Heart right ventricle (tissue), 16 donors: Measurements from ENCODE around the gene MTHFD1L. TPM values are rescaled to one million over a fixed set of nuclear protein-coding genes. Genes with fewer than 3 reads are reported as not detected.

Experiments used
- ATAC-seq, 8 donors: fragments of 200-7000 bp; cut with Tn5 transposase; one replicate each; pipeline ENCODE4 v1.9.1; 2020; ENCODE audit warnings: mild to moderate bottlenecking in 8 of 8, moderate library complexity in 8 of 8, moderate number of reproducible peaks in 1 of 8
- DNase-seq, 2 donors: peaks; one replicate each; pipeline ENCODE4 v3.0.0-alpha.2; 2020
- H3K27ac ChIP-seq, 10 donors: fragments of 200-600 bp; sonication (generic) in 2 of 10; one replicate each; pipeline versions ENCODE4 v1.5.0 to v1.8.0; 2020 to 2022; ENCODE audit warnings: mild to moderate bottlenecking in 3 of 10
- H3K27me3 ChIP-seq, 7 donors: fragments of 200-600 bp; one replicate each; pipeline ENCODE4 v1.8.0; 2021 to 2022; ENCODE audit warnings: mild to moderate bottlenecking in 2 of 7
- H3K36me3 ChIP-seq, 9 donors: fragments of 200-600 bp; sonication (generic) in 1 of 9; one replicate each; pipeline versions ENCODE4 v1.5.0 to v1.8.0; 2020 to 2022; ENCODE audit warnings: mild to moderate bottlenecking in 2 of 9
- H3K4me1 ChIP-seq, 9 donors: fragments of 200-600 bp; sonication (generic) in 1 of 9; one replicate each; pipeline versions ENCODE4 v1.5.0 to v1.8.0; 2020 to 2022; ENCODE audit warnings: mild to moderate bottlenecking in 4 of 9
- H3K4me3 ChIP-seq, 10 donors: fragments of 200-600 bp; sonication (generic) in 2 of 10; one replicate each; pipeline versions ENCODE4 v1.5.0 to v1.8.0; 2020 to 2022; ENCODE audit warnings: mild to moderate bottlenecking in 7 of 10, moderate library complexity in 2 of 10
- H3K9me3 ChIP-seq, 11 donors: fragments of 200-600 bp in 10 of 11; sonication (generic) in 2 of 11; one replicate each; pipeline versions ENCODE4 v1.5.0 to v1.8.0; 2013 to 2022; ENCODE audit warnings: mild to moderate bottlenecking in 2 of 11, control low read depth in 1 of 11, moderate library complexity in 1 of 11
- CTCF ChIP-seq, 9 donors: fragments of 200-600 bp; sonication (generic) in 2 of 9; IDR thresholded peaks; one replicate each; pipeline versions ENCODE4 v1.5.0 to v1.8.0; 2021 to 2022; ENCODE audit warnings: antibody characterized with exemption in 9 of 9, mild to moderate bottlenecking in 5 of 9, moderate library complexity in 1 of 9
- WGBS, 2 donors: extraction: QIAGEN DNeasy Blood & Tissue Kit; methylation state at CpG; one replicate each; pipeline ENCODE4 v1.1.7; 2013; ENCODE audit warnings: inconsistent platforms in 1 of 2; 5-methylcytosine and 5-hydroxymethylcytosine counted together
- intact Hi-C, 10 donors: fragments of 100-400 bp; cut with DNase I; formaldehyde crosslinking; loops; one replicate each; pipeline versions ENCODE4 v1.11.1 to v1.14.2; 2022
- polyA plus RNA-seq, 2 donors: library from polyadenylated mRNA; stranded (reverse); fragments of 200-250 nt; gene quantifications; one replicate each; pipeline ENCODE4 v1.2.3, GENCODE V29; 2013
- total RNA-seq, 10 donors: library from RNA; stranded (reverse); fragmentation: NEBNext Ultra II Directional in 3 of 10; extraction: Animal tissue kit (Norgen Biotek cat#: 25700) in 3 of 10; gene quantifications; one replicate each; pipeline versions ENCODE4 v1.2.1 to v1.2.4, GENCODE V29; 2021 to 2023
- donor health status: Arrhythmogenic right ventricular cardiomyopathy.
- donor health status: ischemic (EF 13 %, LVEDD 7.1; RV severe dilation, severe dysfunction).
- donor health status: healthy with polysubstance abuse.
- donor health status: DM: no; HTN: yes; CAD: no.
- donor health status: DM: no; HTN: no; CAD: no.
- donor health status: ischemic (EF 25% LVEDD 6.9; RV normal size, moderate dysfunction).
- donor health status: ischemic (EF 25% LVEDD 5.7; RV mildly dilated, moderate dysfunction).
- donor health status: healthy.
- donor health status: DM: yes; HTN: yes; CAD: no.
- donor health status: Ischemic cardiomyopathy.
- donor health status: ischemic (EF 35%, LVEDD 5.7; RV mildly dilated, moderate dysfunction).
- donor health status: nonischemic (EF 11% LVEDD 7.7; RV severe dilation, severe dysfunction).
- donor health status: DM: yes; HTN: yes; CAD: no.
- donor health status: PGD.
- donor health status: ischemic (EF 29% LVEDD 5.4; RV normal size, mild dysfunction).
- donor health status: nonischemic (EF 23%, LVEDD 6.1; RV moderate dilation, normal function).

Gene MTHFD1L
- total and polyA plus RNA-seq, 12 donors = 1.2 to 10.8 (median 3.8) TPM

- H3K9me3 ChIP-seq = no peaks in the 10 kb centered on the region
- TF ChIP-seq CTCF (IDR thresholded peaks at IDR 0.05) = no peak
- no peak for DNase-seq
- no peak overlapping the region for H3K4me3 ChIP-seq
- H3K4me1 ChIP-seq = no peaks in the 10 kb centered on the region
- no peaks in the 10 kb centered on the region for H3K27me3 ChIP-seq
- no peak overlapping the region for H3K27ac ChIP-seq
- no peak for ATAC-seq
- intact Hi-C loops = no loop called here
- 89 to 93% methylated on average over 5 of the region's 5 CpGs for whole genome bisulfite sequencing, 2 donors
- no peaks in the 10 kb centered on the region for H3K36me3 ChIP-seq
These were observed 127.2 kb downstream of the MTHFD1L start for GRCh38 chr6:150992703-150993102.

DNA sequence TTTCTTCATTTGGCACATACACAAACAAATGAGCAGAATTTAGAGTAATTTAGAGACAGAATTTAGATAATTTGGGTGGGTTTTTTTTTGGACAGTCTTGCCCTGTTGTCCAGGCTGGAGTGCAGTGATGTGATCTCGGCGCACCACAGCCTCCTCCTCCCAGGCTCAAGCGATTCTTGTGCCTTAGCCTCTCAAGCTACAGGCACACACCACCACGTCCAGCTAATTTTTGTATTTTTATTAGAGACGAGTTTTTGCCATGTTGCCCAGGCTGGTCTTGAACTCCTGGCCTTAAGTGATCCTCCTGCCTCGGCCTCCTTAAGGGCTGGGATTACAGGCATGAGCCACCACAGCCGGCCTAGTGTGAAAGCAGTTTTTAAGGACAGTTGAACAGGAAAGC, 127.8 kb downstream of the MTHFD1L start:
- no peaks in the 10 kb centered on the region for H3K9me3 ChIP-seq
- intact Hi-C loops = no loop called here
- DNase-seq (no peak), ATAC-seq (no peak)
- H3K4me3 ChIP-seq = no peak overlapping the region
- 97 to 98% methylated on average over 7 of the region's 7 CpGs for WGBS, 2 donors
- no peaks in the 10 kb centered on the region for H3K36me3 ChIP-seq
- H3K27ac ChIP-seq = no peak overlapping the region
- H3K4me1 ChIP-seq = no peaks in the 10 kb centered on the region
- no peaks in the 10 kb centered on the region for H3K27me3 ChIP-seq
- no peak for TF ChIP-seq CTCF (IDR thresholded peaks at IDR 0.05)

DNA sequence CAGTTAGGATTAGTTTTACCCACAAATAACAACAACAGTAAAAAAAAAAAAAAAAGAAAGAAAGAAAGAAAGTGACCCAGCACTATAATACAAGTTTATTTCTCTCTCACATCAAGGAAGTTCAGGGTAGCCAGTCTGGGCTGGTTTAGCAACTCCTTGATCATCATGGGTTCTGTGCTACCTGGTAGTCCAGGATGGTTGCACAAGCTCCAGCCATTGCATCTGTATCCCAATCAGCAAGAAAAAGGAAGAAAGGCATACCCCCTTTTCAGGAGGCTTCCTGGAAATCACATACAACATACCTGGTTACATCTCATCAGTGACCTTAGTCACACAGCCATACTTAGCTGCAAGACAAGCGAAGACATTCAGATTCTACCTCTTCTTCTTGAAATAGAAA, 128.5 kb downstream of the MTHFD1L start:
- no peak for DNase-seq
- Histone ChIP-seq H3K4me3 (no peak overlapping the region), H3K9me3 (no peaks in the 10 kb centered on the region), H3K36me3 (no peaks in the 10 kb centered on the region), H3K27ac (no peak overlapping the region), H3K27me3 (no peaks in the 10 kb centered on the region), H3K4me1 (no peaks in the 10 kb centered on the region)
- no peak for TF ChIP-seq CTCF (IDR thresholded peaks at IDR 0.05)
- 98 to 100% methylated on average over 1 of the region's 1 CpG for WGBS, 2 donors
- ATAC-seq = no peak
- intact Hi-C loops = no loop called here

GRCh38 chr6:150996968-150997367, 131.5 kb downstream of the MTHFD1L start:
- Histone ChIP-seq H3K9me3 (no peaks in the 10 kb centered on the region), H3K27ac (no peak overlapping the region), H3K4me1 (peaks cover 0 to 5% (median 0%) of the 10 kb centered on the region in 9 donors), H3K36me3 (no peaks in the 10 kb centered on the region), H3K27me3 (no peaks in the 10 kb centered on the region), H3K4me3 (no peak overlapping the region)
- DNase-seq = no peak
- no peak for ATAC-seq
- intact Hi-C loops = no loop called here
- TF ChIP-seq CTCF (IDR thresholded peaks at IDR 0.05) = no peak
- 95 to 96% methylated on average over 6 of the region's 6 CpGs for WGBS, 2 donors

GRCh38 chr6:150999107-150999506, 133.6 kb downstream of the MTHFD1L start:
- no peaks in the 10 kb centered on the region for H3K36me3 ChIP-seq
- H3K4me3 ChIP-seq = no peak overlapping the region
- ATAC-seq (no peak), DNase-seq (no peak)
- intact Hi-C loops = no loop called here
- H3K4me1 ChIP-seq = peaks cover 0 to 15% (median 0%) of the 10 kb centered on the region in 9 donors
- no peaks in the 10 kb centered on the region for H3K9me3 ChIP-seq
- no peaks in the 10 kb centered on the region for H3K27me3 ChIP-seq
- TF ChIP-seq CTCF (IDR thresholded peaks at IDR 0.05) = no peak
- no peak overlapping the region for H3K27ac ChIP-seq
